HCEC 1CT (cell line): ENCODE results near the gene CCDC38.
"Not testable (repeated sequence)": the region's sequence is repeated elsewhere in the genome, so short reads cannot be mapped to it uniquely, and the experiment has no call there.

Source experiments
- DNase-seq: peaks from one replicate; pipeline ENCODE4 v3.0.0-alpha.2; 2017

Gene CCDC38

GRCh38 chr12:95942524-95943329, at the start of gene CCDC38:
CCDC38 (minus strand) TSS chr12:95942614; CDS start chr12:95936509, 6,105 bp downstream.
- DNase-seq = peak; percentile 79

DNA sequence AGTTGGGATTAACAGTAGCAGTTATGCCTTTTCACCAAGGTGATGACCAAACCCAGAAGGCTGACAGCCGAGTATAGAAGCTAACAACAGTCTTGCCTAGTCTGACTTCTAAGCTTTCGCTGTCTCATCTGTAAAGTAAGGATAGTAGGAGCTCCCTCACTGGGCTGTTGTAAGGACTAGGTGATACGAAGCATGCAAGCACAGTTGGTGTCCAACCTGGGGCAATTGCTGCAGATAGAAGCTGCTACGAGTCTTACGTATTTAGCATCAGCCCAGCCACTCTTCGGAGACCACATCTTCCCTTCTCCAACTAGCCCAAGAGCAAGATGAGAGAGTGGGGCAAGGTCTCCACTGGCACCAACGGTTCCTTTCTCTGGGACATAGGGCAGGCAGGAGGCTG, 47.7 kb upstream of the CCDC38 start:
- DNase-seq = no peak

- no peak for DNase-seq
Observed at GRCh38 chr12:95989504-95990123, 47.2 kb upstream of the CCDC38 start.

- DNase-seq = no peak
Observed at GRCh38 chr12:95988506-95989275, 46.3 kb upstream of the CCDC38 start.

- no peak for DNase-seq
Observed at GRCh38 chr12:95986635-95987570, 44.5 kb upstream of the CCDC38 start.

DNA sequence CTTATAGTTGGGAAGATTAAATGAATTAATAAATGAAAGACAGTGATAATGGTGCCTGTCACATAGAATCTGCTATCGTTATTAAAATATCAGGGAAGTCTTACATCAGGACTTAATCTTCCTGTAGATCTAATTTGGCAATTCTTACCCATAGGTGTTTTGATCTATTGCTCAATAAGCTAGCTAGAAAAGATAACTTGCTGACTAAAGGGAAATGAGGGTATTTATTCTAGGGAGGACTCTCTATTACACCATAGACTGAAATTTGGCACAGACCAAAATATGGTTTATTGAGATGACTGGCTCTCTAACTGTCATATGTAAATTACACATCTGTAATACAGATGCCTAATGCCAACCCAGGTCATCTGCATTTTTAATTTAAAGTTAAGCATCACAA, 42.3 kb upstream of the CCDC38 start:
- no peak for DNase-seq

GRCh38 chr12:95982602-95983001, 40.2 kb upstream of the CCDC38 start:
- no peak for DNase-seq

GRCh38 chr12:95980437-95980836, 38.0 kb upstream of the CCDC38 start:
- DNase-seq = no peak

DNA sequence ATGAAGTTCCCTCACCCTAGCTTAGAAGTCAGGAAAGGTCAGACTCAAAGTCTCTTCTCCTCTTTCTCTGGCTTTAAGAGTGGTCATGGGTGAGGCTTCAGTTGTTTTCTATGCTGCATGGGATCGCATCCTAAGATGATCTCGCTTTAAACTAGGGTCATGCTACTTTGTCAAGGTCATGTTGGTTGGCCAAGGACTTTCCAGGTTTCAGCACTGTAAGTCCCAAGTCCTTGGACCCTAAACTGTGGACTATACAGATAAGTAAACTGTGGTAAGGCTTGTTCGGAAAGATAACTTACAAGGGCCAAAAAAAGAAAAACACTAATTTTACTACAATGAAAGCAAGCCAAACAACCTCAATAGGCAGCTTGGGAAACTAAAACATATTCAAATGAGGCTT, 36.4 kb upstream of the CCDC38 start:
- DNase-seq = no peak

DNA sequence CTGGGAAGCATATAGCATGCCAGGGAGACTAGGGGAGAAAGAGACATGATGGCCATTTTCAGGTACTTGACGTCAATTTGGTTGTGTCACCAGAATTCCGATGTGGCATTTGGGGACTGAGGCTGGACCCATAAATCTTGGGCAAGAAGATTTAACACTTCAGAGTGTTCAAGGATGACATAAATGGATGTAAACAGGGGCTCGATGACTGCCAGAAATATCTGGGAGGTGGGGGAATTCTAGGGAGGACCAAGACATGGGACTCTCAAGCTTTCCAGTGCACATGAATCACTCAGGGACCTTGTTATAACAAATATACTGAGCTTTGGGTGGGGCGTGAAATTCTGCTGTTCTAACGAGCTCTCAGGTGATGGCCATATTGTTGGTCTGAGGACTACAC, 35.9 kb upstream of the CCDC38 start:
- no peak for DNase-seq

GRCh38 chr12:95977764-95978305, 35.4 kb upstream of the CCDC38 start:
- DNase-seq = no peak

GRCh38 chr12:95976416-95976832, 34.0 kb upstream of the CCDC38 start:
- peak; percentile 40 for DNase-seq

DNA sequence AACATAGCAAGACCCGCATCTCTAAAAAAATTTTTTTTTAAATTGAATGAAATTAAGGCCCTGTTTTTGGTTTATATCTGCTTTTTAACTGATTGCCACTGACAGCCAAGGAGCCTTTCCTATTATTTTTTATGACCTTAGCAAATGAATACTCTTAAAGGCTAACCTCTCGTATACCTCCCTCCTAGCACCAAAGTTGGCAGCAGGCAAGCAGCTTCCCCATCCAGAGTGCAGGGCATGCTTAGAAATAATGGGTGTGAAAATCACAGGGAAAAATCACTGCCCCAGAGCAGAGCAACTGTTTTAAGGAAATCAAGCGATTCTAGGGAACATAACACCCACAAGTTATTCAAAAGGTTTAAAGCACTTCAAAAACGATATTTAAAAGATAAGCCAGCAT, 33.1 kb upstream of the CCDC38 start:
- no peak for DNase-seq

GRCh38 chr12:95974358-95974757, 31.9 kb upstream of the CCDC38 start:
- no peak for DNase-seq

DNA sequence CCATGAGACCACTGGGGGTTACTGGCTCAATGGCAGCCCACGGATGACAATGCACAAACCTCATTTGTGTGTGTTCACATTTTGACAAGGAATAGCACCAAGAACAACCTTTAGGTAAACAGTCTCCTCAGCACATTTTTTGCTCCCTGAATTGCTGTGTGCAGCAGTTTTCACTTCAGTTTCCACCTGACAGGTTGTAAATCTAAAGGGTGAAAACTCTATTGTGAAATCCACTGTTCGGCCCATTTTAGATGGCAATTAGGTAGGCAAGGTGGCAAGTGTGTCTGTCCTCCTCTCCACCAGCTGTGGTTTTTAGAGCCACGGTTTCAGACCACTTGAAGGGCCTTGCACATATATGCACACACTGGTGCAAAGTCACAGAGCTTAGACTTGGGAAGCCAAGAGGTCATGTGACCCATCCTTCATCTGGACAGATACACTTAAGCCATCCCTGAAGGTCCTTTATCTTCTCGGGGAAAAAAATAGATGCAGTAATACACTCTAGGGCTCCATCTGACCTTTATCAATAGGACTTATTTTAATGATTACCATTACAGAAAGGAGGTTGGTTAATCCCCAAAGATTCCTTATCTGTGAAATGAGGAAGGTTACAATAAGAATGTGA, 30.5 kb upstream of the CCDC38 start:
- DNase-seq = no peak

- DNase-seq = no peak
Observed at GRCh38 chr12:95970905-95971304, 28.5 kb upstream of the CCDC38 start.

GRCh38 chr12:95969116-95969515, 26.7 kb upstream of the CCDC38 start:
- DNase-seq = not testable (repeated sequence)

DNA sequence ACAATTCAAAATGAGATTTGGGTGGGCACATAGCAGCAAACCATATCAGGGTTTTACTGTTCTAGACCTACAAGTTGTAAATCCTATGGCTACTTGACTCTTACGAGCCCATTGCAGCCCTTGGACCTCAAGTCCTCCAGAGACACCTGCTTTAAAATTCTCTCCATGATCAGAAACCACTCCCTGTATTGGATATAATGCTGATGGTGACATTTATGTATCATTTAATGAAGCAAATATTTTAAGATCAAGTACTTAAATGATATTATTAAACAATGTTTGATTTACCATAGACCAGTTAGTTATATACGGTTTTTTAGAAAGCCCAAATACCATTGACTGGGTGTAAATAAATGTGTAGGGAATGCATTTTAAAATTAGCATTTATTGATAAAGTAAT, 24.9 kb upstream of the CCDC38 start:
- no peak for DNase-seq

- no peak for DNase-seq
Observed at GRCh38 chr12:95966287-95966870, 24.0 kb upstream of the CCDC38 start.

DNA sequence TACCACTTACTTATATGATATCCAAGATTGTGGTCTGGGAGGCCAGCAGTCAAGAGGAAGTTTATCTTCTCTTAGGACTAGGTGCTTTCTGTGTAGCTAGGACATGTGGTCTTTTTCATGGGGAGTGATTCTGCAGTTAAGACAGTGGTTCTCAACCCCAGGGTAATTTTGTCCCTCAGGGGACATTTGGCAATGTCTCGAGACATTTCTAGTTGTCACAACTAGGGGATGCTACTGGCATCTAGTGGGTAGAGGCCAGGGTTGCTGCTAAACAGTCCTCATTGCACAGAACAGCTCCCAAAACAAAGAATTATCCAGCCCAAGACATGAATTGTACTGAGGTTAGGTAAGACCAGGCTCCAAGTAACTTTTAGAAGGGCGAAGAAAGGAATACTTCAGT, 20.7 kb upstream of the CCDC38 start:
- no peak for DNase-seq

GRCh38 chr12:95962222-95962621, 19.8 kb upstream of the CCDC38 start:
- no peak for DNase-seq
